Right ventricle myocardium inferior (tissue), 1 donor: Measurements from ENCODE around the gene DNAJC13. TPM values are rescaled to one million over a fixed set of nuclear protein-coding genes. Genes with fewer than 3 reads are reported as not detected.

Experiments used
- ATAC-seq: fragments of 200-7000 bp; cut with Tn5 transposase; one replicate; pipeline ENCODE4 v1.9.1; 2020; ENCODE audit warnings: mild to moderate bottlenecking, moderate library complexity
- DNase-seq: peaks from one replicate; pipeline ENCODE4 v3.0.0; 2021; ENCODE audit errors: missing footprints
- intact Hi-C: fragments of 100-400 bp; cut with DNase I; formaldehyde crosslinking; loops from one replicate; pipeline ENCODE4 v1.11.0; 2022
- total RNA-seq: library from RNA; stranded (reverse); fragmentation: NEBNext Ultra II Directional; extraction: Animal tissue kit (Norgen Biotek cat#: 25700); gene quantifications from one replicate; pipeline ENCODE4 v1.2.1, GENCODE V29; 2021
- donor health status: DM: no; HTN: yes; CAD: no; lungs with severe emphysema.

The DNAJC13 gene
- total RNA-seq, 1 donor from 2014 or later: 28.1 TPM

DNA sequence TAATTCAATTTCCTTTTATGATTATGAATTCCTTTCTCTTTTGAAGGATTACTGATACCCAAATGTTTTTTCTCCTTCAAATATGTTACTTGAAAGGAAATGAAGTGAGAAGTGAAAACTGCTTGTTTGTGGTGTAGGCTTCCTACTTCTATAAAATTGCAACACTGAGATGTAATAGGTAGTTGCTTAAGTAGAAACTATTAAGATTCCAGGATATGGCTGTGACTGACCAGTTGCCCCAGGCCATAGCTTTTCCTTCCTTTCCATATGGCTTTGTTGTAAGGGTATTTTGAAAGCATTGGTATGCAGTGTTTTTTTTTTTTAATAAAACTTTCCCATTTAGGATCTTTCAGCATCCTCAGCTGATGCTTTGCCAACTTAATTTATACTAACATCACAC is 28.5 kb downstream of the DNAJC13 start:
- no peak for ATAC-seq
- intact Hi-C loops: no loop called here
- no peak for DNase-seq

DNA sequence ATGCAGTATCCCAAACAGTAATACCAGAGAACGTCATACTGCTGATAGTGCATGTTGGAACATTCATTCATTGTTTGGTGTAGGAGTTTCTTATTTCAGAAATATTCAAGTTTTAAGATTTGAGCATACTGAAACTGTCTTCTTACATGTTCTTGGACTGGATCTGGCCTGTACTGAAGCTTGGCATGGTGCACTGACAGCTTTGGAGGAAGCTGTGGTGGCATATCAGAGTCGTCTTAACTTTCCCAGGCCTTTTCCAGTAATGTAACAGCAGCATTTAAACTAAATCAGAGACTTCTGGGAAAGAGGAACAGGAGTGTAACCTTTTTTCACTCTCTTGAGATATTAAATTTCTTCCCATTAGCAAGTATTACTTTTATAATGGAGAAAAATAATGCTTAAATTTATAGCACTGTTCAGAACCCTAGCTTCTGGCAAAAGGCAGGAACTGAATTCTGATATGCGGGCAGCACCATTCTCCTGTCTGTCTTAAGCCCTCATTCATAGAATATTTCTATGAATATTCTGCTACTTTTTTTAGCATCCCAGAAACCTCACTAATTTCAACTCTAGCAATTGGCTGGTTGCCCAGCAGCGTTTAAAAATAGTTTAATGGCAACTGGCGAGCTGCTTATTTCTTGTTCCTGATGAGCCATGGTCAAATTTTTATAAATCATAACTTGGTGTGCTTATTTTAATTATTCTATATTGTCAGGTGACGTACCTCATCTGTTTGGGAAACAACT is 31.1 kb downstream of the DNAJC13 start:
- DNase-seq (no peak), ATAC-seq (peak; percentile 65)
- intact Hi-C loops: no loop called here

DNA sequence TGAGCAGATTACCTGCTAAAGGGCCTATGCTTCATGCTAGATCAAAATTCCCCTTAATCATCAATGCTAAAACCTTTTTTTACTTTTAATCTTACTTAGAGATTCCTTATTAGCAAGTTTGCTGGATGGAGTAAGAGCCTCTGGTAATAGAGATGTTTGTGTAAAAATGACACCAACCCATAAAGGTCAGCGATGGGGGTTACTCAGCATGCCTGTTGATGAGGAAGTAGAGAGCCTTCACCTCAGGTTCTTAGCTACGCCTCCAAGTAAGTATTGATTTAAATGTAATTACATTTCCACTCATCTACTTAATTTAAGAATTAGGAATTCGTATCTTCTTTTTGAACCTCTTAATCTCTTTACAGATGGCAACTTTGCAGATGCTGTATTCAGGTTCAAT is 38.8 kb downstream of the DNAJC13 start:
- no peak for DNase-seq
- no peak for ATAC-seq
- intact Hi-C loops: no loop called here

DNA sequence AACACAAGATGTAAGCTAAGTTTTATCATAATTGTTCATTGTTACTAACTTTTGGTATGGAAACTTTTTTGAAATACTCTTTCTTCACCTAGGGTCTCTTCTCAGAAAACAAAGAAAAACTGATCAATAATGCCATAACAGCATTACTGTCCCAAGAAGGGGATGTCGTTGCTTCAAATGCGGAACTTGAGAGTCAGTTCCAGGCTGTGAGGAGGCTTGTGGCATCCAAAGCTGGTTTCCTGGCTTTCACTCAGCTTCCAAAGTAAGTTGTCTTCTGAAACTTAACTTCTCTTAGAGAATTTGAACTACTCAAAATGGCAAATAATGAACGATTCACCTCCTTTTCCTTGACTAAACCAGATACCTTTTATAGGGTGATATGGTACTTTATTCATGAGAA is 39.3 kb downstream of the DNAJC13 start:
- DNase-seq (no peak), ATAC-seq (no peak)
- intact Hi-C loops: no loop called here

DNA sequence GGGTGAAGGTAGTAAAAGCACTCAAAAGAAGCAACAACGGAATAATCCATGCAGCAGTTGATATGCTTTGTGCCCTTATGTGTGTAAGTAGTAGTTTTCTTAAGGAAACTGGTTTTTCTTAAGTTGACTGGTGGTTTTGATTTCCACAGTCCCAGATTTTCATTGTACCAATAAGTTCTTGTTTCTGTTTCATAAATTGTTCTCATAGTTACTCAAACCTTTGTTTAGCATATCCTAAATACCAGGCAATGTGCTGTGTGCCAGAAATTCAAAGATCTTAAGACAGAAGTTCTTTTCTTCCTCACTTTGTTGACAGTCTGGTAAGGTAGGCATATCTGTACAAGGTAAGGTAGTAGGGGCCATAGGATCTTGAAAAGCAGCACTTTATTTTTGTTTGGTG is 40.0 kb downstream of the DNAJC13 start:
- no peak for DNase-seq

DNA sequence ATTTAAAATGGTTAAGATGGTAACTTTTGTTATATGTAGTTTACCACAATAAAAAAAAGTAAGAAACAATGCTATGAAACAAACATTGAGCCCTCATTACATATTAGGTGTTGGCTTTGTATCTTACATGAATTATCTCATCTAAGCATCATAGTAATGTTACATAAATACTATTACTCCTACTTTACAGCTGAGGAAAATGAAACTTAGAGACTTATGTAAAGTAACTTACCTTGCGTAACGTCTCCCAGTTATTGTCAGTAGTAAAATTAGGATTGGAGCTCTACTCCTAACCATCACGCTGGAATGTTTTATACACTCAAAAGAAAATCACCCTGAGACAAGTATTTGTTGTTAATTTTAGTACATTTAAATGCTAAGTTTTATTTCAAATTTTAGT is 42.2 kb downstream of the DNAJC13 start:
- no peak for DNase-seq
- intact Hi-C loops: no loop called here
- ATAC-seq: no peak

More for the DNA sequence above, 40.0 kb downstream of the DNAJC13 start:
- no peak for ATAC-seq
- intact Hi-C loops: no loop called here

DNA sequence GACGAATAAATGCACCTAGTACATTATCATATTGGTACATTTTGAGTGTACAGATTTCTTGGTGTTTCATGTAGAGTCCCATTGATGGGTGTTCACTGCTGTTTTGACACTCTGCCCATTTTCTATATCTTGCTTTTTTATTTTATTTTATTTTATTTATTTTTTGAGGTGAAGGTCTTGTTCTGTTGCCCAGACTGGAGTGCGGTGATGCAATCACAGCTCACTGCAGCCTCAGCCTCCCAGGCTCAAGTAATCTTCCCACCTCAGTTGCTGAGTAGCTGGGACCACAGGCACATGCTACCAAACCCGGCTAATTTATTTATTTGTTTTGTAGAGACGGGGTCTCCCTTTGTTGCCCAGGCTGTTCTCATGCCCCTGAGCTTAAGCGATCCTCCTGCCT is 44.2 kb downstream of the DNAJC13 start:
- DNase-seq (no peak), ATAC-seq (no peak)
- intact Hi-C loops: no loop called here

DNA sequence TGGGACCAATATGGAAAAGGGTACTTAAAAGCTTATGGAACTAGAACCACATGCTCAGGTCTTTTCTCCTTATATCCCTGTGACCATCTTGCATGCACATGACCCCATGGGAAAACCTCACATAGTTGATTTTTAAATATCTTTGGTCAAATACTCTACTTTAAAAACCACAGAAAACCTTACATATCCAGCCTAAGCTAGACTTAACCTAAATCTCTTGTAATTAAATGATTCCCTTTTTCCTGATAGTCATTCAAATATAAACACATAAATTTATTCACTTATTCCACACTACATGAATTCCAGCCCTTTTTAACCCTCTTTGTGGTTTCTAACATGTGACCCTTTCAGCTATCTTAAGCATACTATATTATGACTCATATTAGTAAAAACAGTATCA is 46.8 kb downstream of the DNAJC13 start:
- ATAC-seq: no peak
- intact Hi-C loops: no loop called here
- DNase-seq: no peak

DNA sequence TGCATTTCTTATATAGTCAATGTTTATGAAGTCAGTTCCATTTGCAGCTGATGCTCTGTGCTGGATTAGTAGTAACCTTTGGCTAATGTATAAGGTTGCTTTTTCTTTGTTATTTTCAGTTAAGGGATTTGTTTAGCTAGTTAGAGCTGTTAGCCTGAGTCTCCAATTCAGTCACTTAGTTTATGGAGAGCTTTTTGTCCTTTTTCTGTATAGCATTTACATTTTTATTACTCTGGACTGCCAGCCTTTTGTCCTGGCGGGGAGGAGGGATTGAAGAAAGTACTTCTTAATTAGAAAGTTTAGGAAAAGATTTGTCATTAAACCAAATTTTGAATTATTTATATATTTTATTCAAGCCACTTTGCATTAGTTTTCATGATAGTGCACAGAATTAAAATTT is 52.0 kb downstream of the DNAJC13 start:
- DNase-seq (no peak), ATAC-seq (no peak)
- intact Hi-C loops: no loop called here

DNA sequence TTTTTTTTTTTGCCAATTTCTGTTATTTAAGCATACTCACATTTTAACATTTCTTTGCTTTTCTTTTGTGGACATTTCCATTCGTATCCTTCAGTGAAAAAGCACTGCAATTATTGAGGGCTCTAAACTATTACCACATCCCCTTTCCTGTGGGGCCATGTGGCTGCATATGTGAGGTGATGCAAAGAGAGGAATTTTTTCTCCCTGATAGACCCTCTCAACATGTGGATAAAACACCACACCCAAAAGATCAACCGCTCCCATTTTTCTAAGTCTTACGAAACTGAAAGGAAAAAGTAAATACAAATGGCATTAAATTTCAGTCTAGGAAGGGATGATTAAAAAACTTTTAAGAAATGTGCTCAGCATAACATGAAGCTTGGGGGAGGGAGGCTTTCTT is 68.8 kb downstream of the DNAJC13 start:
- no peak for ATAC-seq
- intact Hi-C loops: no loop called here
- DNase-seq: no peak

DNA sequence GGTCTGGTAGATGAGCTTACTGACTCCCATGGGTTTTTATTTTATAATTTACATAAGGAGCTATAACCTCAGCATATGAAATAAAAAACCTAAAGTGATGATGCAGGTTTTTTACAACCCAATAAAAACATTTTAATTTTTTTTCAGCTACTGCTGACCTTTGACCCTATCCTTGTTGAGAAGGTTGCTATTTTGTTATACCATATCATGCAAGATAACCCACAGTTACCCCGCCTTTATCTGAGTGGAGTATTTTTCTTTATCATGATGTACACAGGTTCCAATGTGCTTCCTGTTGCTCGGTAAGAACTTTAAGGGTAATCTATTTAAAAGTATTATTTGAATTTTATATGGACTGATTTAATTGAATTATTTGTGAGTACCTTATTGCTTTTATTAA is 70.8 kb downstream of the DNAJC13 start:
- ATAC-seq (no peak), DNase-seq (no peak)
- intact Hi-C loops: no loop called here

DNA sequence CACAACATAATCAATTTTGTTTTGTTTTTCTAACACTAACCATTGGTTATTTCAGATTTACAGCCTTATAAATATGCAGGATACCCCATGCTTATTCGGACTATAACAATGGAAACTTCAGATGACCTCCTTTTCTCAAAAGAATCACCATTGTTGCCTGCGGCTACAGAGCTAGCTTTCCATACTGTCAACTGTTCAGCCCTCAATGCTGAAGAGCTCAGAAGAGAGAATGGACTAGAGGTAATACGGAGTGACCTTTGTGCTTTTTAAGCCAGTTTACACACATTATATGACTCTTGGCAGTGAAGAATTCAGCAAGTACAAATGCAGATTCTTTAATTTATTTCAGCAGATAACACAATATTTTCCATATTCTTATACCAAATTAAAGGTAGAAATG is 81.8 kb downstream of the DNAJC13 start:
- intact Hi-C loops: no loop called here
- DNase-seq: no peak
- ATAC-seq: no peak

DNA sequence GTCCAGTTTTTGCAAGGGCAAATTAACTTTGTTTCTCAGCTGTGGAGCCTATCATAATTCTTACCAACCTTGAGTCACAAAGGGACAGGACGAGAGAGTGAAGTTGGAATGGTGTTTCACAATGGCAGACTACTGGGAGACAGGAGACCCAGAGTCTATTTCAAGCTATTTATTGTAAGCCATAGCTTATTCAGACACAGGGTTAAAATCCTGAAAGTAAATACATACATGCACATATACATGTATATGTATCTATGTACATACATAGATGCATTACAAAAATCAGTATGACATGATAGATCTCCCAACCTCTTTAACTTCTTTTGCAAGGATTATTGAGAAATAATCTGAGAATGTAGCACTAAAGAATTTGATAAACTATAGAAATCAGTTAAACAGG is 86.3 kb downstream of the DNAJC13 start:
- DNase-seq (no peak), ATAC-seq (no peak)
- intact Hi-C loops: no loop called here

DNA sequence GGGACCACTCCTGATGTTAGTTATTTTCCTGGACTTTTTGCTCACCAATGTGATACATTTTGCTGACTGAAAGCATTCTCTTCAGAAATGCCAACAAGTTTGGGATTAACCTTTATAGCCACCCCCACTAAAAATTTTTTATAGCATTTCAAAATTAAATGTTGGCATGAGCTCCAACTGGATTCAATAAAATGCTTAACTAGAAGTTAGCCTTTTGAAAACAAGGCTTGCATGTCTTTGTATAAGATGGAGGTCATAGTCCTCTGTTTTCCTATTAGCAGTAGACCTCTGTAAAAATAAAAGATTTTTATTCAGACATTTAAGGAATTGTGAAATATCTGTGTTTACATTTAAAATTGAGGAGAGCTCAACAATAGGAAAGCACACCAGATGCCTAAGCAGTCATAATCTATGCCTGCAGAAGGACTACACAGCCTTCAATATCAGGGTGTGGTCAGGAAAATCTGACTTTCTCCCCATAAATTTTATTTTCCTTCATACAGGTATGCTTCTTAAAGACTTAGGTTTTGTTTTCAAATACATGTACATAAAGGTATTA is 87.2 kb downstream of the DNAJC13 start:
- no peak for DNase-seq
- ATAC-seq: no peak
- intact Hi-C loops: no loop called here

DNA sequence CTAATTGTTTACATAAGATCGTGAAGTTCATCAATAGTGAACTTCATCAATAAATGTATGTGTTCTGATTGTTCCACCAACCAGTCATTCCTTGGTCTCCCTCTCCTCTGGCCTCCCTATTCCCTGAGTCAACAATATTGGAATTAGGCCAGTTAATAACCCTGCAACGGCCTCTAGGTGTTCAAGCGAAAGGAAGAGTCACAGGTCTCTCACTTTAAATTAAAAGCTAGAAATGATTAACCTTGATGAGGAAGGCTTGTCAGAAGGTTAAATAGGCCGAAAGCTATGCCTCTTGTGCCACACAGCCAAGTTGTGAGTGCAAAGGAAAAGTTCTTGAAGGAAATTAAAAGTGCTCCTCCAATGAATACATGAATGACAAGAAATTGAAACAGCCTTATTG is 90.4 kb downstream of the DNAJC13 start:
- ATAC-seq: no peak
- DNase-seq: no peak
- intact Hi-C loops: no loop called here

DNA sequence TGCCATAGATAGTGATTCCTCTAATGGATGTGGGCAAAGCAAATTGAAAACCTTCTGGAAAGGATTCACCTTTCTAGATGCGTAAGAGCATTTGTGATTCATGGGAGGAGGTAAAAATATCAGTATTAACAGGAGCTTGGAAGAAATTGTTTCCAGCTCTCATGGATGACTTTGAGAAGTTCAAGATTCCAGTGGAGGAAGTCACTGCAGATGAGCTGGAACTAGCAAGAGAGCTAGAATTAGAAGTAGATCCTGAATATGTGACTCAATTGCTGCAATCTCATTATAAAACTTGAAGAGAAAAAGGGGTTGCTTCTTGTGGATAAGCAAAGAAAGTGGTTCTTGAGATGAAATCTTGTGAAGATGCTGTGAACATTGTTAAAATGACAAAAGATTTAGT is 91.8 kb downstream of the DNAJC13 start:
- ATAC-seq (no peak), DNase-seq (no peak)
- intact Hi-C loops: no loop called here

DNA sequence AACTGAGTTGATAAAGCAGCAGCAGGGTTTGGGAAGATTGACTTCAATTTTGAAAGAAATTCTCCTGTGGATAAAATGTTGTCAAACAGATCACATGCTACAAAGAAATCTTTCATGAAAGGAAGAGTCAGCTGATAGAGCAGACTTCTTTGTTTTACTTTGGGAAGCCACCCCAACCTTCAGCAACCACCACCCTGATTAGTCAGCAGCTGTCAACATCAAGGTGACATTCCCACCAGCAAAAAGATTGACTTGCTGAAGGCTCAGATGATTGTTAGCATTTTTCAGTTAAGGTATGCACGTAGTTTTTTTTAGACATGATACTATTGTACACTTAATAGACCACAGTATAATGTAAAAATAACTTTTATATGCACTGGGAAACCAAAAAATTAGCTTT is 92.2 kb downstream of the DNAJC13 start:
- ATAC-seq (no peak), DNase-seq (no peak)
- intact Hi-C loops: no loop called here

DNA sequence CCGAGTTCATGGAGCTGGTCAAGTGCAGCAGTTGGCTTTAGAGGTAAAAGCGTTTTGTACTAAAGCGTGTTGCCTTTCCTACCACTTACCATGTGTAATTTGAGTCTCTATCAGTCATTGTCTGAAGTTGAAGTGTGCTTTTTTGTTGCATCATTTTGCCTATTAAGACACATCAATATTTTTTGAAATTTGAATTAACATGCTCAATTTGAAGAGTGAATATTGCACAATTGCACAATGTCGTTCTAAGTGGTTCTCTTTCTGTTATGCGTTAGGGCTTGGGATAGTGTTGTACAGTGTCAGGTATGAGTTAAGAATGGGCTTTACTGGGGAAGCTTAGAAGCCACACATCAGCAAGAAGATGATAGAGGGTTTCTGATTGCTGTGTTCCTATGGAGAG is 95.8 kb downstream of the DNAJC13 start:
- intact Hi-C loops: no loop called here
- no peak for ATAC-seq
- no peak for DNase-seq

DNA sequence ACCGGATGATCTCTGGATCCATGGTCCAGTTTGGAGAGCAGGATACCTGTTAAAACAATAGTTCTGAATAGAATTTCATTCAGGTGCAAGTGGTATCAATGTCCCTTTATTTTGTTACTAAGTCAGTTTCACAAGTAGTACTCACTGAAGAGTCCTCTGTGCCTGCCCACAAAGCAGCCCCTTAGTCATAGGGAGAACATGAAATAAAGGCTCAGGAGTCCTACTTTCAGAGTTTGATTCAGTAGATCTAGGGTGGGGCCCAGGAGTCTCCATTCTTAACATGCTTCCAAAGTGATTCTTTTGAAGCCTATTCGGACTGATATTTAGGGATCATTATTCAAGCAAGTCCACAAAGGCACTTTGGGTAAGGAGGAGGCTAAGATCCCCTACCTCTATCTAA is 100.0 kb downstream of the DNAJC13 start:
- no peak for DNase-seq
- intact Hi-C loops: no loop called here
- ATAC-seq: no peak

DNA sequence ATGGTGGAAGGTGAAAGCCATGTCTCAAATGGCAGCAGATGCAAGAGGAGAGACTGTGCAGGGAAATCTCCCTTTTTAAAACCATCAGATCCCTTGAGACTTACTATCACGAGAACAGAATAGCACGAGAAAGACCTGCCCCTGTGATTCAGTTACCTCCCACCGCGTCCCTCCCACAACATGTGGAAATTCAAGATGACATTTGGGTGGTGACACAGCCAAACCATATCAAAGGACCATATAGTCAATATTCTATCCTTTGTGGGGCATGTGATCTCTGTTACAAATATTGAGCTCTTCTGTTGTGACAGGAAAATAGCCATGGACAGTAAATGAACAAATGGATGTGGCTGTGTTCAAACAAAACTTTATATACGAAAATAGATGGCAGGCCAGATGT is 102.6 kb downstream of the DNAJC13 start:
- ATAC-seq (no peak), DNase-seq (no peak)
- intact Hi-C loops: no loop called here

DNA sequence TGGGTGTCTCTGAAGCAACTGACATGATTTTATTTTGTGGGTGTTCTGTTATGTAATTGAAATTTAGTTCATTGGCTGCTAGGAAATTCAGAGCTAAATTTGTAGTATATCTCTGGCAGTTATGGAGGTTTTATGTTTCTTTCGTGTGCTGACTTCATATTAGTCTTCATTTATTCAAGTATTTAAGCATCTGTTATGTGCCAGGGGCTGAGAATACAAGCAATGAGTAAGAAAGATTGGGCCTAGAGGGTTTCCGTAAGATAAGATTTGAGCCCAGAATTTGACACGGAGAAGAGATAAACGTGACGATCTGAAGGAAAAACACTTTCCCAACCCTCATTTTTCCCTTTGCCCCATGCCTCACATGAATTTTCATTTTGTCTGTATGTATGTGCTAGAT is 104.6 kb downstream of the DNAJC13 start:
- intact Hi-C loops: no loop called here
- DNase-seq: no peak

More for the DNA sequence above, 104.6 kb downstream of the DNAJC13 start:
- ATAC-seq: no peak
